ENCODE data around the gene ARL6IP1.

Gene ARL6IP1

GRCh38 chr16:18804540-18804939 is 3.2 kb upstream of the ARL6IP1 start:
- ATAC-seq: no peak
- no peak for TF ChIP-seq GLIS3 (CRISPR knock-in tag; IDR thresholded peaks at IDR 0.05)
- TF ChIP-seq CSRNP3 (CRISPR knock-in tag; IDR thresholded peaks at IDR 0.05): no peak
- no peak for TF ChIP-seq SNAI2 (CRISPR knock-in tag; IDR thresholded peaks at IDR 0.05)
- TF ChIP-seq, protein P1, sequence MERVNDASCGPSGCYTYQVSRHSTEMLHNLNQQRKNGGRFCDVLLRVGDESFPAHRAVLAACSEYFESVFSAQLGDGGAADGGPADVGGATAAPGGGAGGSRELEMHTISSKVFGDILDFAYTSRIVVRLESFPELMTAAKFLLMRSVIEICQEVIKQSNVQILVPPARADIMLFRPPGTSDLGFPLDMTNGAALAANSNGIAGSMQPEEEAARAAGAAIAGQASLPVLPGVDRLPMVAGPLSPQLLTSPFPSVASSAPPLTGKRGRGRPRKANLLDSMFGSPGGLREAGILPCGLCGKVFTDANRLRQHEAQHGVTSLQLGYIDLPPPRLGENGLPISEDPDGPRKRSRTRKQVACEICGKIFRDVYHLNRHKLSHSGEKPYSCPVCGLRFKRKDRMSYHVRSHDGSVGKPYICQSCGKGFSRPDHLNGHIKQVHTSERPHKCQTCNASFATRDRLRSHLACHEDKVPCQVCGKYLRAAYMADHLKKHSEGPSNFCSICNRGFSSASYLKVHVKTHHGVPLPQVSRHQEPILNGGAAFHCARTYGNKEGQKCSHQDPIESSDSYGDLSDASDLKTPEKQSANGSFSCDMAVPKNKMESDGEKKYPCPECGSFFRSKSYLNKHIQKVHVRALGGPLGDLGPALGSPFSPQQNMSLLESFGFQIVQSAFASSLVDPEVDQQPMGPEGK (CRISPR knock-in tag; IDR thresholded peaks at IDR 0.05; ENCODE audit: borderline replicate concordance): no peak
- no peak for TF ChIP-seq TSHZ2 (CRISPR knock-in tag; IDR thresholded peaks at IDR 0.05)

DNA sequence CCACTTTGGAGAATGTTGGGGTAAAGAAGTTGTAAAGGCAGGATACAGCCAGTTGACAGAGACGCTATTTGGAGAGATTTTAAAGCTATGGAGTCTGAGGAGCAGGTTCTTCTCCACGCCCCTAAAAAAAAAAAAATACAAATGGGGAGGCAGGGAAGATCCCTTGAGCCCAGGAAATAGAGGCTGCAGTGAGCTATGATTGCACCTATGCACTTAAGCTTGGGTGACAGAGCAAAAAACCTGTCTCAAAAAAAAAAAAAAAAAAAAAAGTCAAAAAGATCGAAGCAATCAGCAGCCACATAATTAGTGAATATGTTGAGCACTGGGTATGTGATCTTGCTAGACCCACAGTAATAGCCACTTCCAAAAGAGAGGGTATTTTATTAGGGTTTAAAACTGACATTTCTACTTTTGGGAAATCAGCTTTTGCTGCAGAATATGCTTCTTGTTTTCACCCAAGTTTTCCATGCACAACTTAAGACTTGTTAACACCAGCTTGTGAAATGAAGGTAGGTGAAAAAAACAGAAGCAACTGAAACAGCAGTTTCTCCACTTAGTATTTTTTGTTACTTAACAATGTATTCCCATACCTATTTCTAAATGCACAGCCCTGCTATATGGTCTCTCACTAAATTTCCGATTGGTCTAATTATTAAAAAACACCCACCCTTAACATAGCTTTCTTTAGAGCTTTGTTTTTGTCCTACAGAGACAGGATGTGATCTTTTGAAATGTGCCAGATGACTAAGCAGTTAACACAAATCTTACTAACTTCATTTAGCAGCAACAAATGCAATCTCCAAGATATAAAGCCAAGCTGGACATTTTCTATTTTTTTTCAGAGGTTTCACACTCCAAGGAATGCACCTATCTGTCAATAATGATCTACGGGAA is 2.5 kb upstream of the ARL6IP1 start:
- no peak for ATAC-seq
- 0 out of 2 replicates have a peak, but pooled peaks have one; percentile 9 for TF ChIP-seq ISL1 (CRISPR knock-in tag; IDR thresholded peaks at IDR 0.05)
- no peak for TF ChIP-seq TOX (CRISPR knock-in tag; IDR thresholded peaks at IDR 0.05; ENCODE audit: borderline replicate concordance)

GRCh38 chr16:18802767-18803343 is 1.5 kb upstream of the ARL6IP1 start:
- TF ChIP-seq CSRNP3 (CRISPR knock-in tag; IDR thresholded peaks at IDR 0.05) (no peak), ZFP3 (CRISPR knock-in tag; IDR thresholded peaks at IDR 0.05) (no peak), ZFP30 (CRISPR knock-in tag; IDR thresholded peaks at IDR 0.05) (no peak), ISL1 (CRISPR knock-in tag; IDR thresholded peaks at IDR 0.05) (no peak), ZNF70 (CRISPR knock-in tag; IDR thresholded peaks at IDR 0.05) (no peak), GLIS3 (CRISPR knock-in tag; IDR thresholded peaks at IDR 0.05) (no peak)
- no peak for ATAC-seq

DNA sequence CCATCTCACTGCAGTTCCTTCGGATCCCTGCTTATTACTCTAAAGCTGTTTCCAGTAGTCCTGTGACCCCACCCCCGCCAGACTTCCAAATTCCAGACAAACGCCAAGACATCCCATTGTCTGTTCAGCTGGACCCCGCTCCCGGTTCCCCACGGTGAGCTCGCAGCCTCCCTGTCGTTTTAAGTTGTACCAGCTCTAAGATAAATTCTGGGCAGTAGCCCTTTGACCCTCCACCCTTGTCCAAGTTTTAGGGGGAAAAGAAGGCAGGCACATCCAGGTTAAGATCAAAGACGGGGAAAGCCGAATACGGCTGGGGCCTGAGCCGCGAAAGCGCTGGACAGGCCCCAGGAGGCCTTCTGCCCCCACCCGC is 589 bp downstream of the ARL6IP1 start:
- peak; percentile 32 for ATAC-seq
- TF ChIP-seq, protein P2, sequence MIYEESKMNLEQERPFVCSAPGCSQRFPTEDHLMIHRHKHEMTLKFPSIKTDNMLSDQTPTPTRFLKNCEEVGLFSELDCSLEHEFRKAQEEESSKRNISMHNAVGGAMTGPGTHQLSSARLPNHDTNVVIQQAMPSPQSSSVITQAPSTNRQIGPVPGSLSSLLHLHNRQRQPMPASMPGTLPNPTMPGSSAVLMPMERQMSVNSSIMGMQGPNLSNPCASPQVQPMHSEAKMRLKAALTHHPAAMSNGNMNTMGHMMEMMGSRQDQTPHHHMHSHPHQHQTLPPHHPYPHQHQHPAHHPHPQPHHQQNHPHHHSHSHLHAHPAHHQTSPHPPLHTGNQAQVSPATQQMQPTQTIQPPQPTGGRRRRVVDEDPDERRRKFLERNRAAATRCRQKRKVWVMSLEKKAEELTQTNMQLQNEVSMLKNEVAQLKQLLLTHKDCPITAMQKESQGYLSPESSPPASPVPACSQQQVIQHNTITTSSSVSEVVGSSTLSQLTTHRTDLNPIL (CRISPR knock-in tag; IDR thresholded peaks at IDR 0.05; ENCODE audit: low read depth): no peak
- TF ChIP-seq RARB (CRISPR knock-in tag; IDR thresholded peaks at IDR 0.05) (no peak), TCF4 (CRISPR knock-in tag; IDR thresholded peaks at IDR 0.05; ENCODE audit: borderline replicate concordance) (no peak), CSRNP3 (CRISPR knock-in tag; IDR thresholded peaks at IDR 0.05) (no peak), ESRRG (CRISPR knock-in tag; IDR thresholded peaks at IDR 0.05) (no peak), TOX (CRISPR knock-in tag; IDR thresholded peaks at IDR 0.05; ENCODE audit: borderline replicate concordance) (no peak), ZC3H10 (CRISPR knock-in tag; IDR thresholded peaks at IDR 0.05) (no peak), ZNF70 (CRISPR knock-in tag; IDR thresholded peaks at IDR 0.05) (no peak), ZFP30 (CRISPR knock-in tag; IDR thresholded peaks at IDR 0.05) (no peak), TSHZ2 (CRISPR knock-in tag; IDR thresholded peaks at IDR 0.05) (no peak), OSR1 (CRISPR knock-in tag; IDR thresholded peaks at IDR 0.05) (no peak), ZNF8 (CRISPR knock-in tag; IDR thresholded peaks at IDR 0.05) (no peak), GLIS3 (CRISPR knock-in tag; IDR thresholded peaks at IDR 0.05) (no peak)
- TF ChIP-seq, protein P1 (CRISPR knock-in tag; IDR thresholded peaks at IDR 0.05; ENCODE audit: borderline replicate concordance): no peak
